ENCODE data around the gene LDB2.

- no peak for TF ChIP-seq POLR2A (IDR thresholded peaks at IDR 0.05; ENCODE audit: control extremely low read depth in 1 of 2, low read depth in 2 of 2, low read length in 2 of 2)
- TF ChIP-seq CTCF (IDR thresholded peaks at IDR 0.05; ENCODE audit: control extremely low read depth in 1 of 3, insufficient read depth in 1 of 3, low read depth in 1 of 3, low read length in 3 of 3), result no peak
- TF ChIP-seq TBP (IDR thresholded peaks at IDR 0.05; ENCODE audit: low read depth, low read length), result no peak
- TF ChIP-seq ATF3 (IDR thresholded peaks at IDR 0.05; ENCODE audit: insufficient read depth, low read depth, low read length), result no peak
- no peak for TF ChIP-seq NRF1 (IDR thresholded peaks at IDR 0.05; ENCODE audit: low read depth, low read length)
- TF ChIP-seq RAD21 (IDR thresholded peaks at IDR 0.05 in 1 of 2, conservative IDR thresholded peaks at IDR 0.05 in 1 of 2; ENCODE audit: low read depth in 2 of 2, low read length in 2 of 2), result no peak
- TF ChIP-seq BRCA1 (IDR thresholded peaks at IDR 0.05; ENCODE audit: low read depth, low read length), result no peak
- no peak for TF ChIP-seq RNF2 (IDR thresholded peaks at IDR 0.05; ENCODE audit: borderline replicate concordance, low read depth, low read length, missing control alignments, poor library complexity, severe bottlenecking)
- no peak for TF ChIP-seq ATF2 (IDR thresholded peaks at IDR 0.05; ENCODE audit: low read length)
- no peak for TF ChIP-seq TEAD4 (IDR thresholded peaks at IDR 0.05; ENCODE audit: low read depth, low read length)
- TF ChIP-seq HDAC2 (IDR thresholded peaks at IDR 0.05; ENCODE audit: borderline replicate concordance in 1 of 2, low read depth in 2 of 2, low read length in 2 of 2), result no peak
- TF ChIP-seq USF2 (IDR thresholded peaks at IDR 0.05; ENCODE audit: low read length), result no peak
- no peak for TF ChIP-seq BCL11A (IDR thresholded peaks at IDR 0.05; ENCODE audit: low read depth in 2 of 2, low read length in 2 of 2)
Observed at GRCh38 chr4:16758816-16759215, 139.6 kb downstream of the LDB2 start.

Data from H1 (cell line).